Cardiac septum (tissue), 1 donor: ENCODE measurements around the gene GPR146. TPM values are rescaled to one million over a fixed set of nuclear protein-coding genes. Genes with fewer than 3 reads are reported as not detected.
A peak's percentile ranks its signal among the peaks of the same experiment; 100 is the strongest.
"Not testable (repeated sequence)": the region's sequence is repeated elsewhere in the genome, so short reads cannot be mapped to it uniquely, and the experiment has no call there.

Experiments used
- DNase-seq: peaks from one replicate; pipeline ENCODE4 v3.0.0-alpha.2; 2020; ENCODE audit warnings: low spot score
- intact Hi-C: fragments of 100-400 bp; cut with DNase I; formaldehyde crosslinking; loops from one replicate; pipeline ENCODE4 v1.14.0; 2022
- total RNA-seq: library from RNA; stranded (reverse); fragmentation: NEBNext Ultra II Directional; extraction: Animal tissue kit (Norgen Biotek cat#: 25700); gene quantifications from one replicate; pipeline ENCODE4 v1.2.1, GENCODE V29; 2021
- donor health status: DM: no; HTN: no; CAD: no.

GPR146 gene
- total RNA-seq, 1 donor from 2014 or later, result 12.6 TPM

DNA sequence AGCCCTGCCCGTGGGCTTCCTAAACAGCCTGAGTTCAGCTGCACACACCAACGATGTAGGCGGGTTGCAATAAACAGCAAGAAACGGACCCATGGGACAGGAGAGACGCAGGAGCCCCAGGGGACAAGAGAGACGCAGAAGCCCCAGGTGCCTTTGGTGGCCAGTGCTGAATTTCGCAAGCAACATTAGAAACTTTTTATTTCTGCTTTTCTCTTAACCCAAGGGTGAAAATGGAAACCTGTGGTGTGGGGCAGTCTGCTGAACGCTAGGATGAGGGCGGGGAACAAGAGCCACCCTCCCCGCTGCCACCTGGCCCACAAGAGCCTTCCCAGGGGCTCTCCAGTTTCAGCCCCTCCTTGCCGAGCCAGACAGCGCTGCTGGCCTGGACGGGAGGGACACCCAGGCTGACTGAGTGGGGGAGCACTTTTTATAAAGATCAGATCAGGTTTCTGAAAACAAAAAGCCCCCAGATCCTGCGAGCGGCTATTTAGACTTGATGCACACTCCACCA is 20.0 kb upstream of the GPR146 start:
- intact Hi-C loops, result no loop called here
- no peak for DNase-seq

DNA sequence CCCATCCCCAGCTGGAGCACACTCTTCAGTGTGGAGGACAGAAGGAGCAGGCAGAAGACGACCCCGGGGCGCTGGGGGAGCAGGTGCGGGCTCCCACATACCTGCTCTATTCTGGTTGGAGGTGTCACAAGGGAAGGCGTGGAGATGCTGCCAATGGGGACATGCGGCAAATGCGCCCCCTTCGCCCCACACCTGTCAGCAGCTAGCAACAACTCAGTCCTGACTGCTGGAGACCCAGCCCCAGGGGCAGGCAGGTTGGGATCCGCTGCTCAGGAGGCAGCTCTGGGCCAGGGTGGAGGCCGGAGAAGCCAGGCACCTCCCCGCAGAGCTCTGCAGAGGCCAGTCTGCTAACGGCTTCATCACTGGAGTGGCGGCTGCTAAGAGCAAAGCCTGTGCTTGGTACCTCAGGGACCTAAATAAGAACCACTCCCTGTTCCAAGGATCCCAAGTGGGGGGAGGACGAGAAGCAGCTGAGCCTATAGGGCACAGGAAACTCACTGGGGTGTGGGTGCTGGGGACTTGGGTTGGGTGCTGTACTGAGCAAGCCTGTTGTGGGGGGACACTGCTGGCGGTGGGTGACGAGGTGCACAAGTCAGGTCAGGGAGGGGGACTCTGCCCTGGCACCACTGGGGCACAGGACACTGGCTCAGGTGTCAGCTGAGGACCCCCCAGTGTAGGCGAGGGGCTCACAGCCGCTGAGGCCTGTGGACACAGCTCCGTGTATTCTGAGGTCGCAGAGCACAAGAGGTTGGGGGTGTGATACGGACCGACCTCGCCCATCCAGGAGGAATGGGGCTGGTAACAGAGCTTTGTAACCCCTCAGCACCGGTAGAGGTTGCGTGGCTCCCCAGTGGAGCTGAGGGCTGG is 19.2 kb upstream of the GPR146 start:
- intact Hi-C loops, result loop anchor here (5.0 kb wide), 1 partner anchor 37 kb away; no protein-coding TSS in a partner anchor
- no peak for DNase-seq

- intact Hi-C loops, result loop anchor here (5.0 kb wide), 1 partner anchor 36 kb away; no protein-coding TSS in a partner anchor
- DNase-seq, result no peak
Observed at GRCh38 chr7:1025743-1026581, 18.4 kb upstream of the GPR146 start.

DNA sequence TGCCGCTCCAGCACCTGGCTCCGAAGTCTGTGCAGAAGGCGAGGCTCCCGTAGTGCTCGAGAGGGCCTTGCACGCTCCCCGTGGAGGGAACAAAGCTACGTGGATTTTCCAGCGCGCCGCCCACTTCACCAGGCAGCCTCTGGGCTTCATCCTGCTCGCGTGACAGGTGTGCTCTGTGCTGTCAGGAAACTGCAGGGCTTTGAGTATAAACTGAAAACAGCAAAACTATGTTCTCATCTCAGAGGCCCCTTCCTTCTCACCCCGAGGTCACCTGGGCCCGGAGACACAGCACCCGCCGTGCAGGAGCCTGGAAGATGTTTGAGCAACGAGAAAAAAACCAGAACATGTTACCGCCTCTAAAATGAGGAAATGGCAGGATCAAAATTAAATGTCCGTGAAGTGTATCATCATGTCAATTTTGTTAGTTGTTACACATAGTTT is 17.6 kb upstream of the GPR146 start:
- intact Hi-C loops, result loop anchor here (5.0 kb wide), 1 partner anchor 36 kb away; no protein-coding TSS in a partner anchor

GRCh38 chr7:1027242-1028043 is 16.9 kb upstream of the GPR146 start:
- intact Hi-C loops, result loop anchor here (5.0 kb wide), 1 partner anchor 35 kb away; no protein-coding TSS in a partner anchor
- DNase-seq, result no peak

More for the DNA sequence above, 17.6 kb upstream of the GPR146 start:
- DNase-seq, result no peak

- intact Hi-C loops, result loop anchor here (5.0 kb wide), 1 partner anchor 34 kb away; no protein-coding TSS in a partner anchor
- peak; percentile 93 for DNase-seq
Observed at GRCh38 chr7:1028044-1028770, 16.1 kb upstream of the GPR146 start.

GRCh38 chr7:1028775-1029636 is 15.3 kb upstream of the GPR146 start:
- intact Hi-C loops, result loop anchor here (1.0 to 5.0 kb wide), 2 partner anchors 15 to 33 kb away; partner anchors contain the start of gene GPR146

GRCh38 chr7:1029637-1030443 is 14.5 kb upstream of the GPR146 start:
- intact Hi-C loops, result loop anchor here (1.0 to 5.0 kb wide), 2 partner anchors 14 to 32 kb away; partner anchors contain the start of gene GPR146

More at GRCh38 chr7:1028775-1029636, 15.3 kb upstream of the GPR146 start:
- peak; percentile 91 for DNase-seq

GRCh38 chr7:1030444-1031070 is 13.8 kb upstream of the GPR146 start:
- intact Hi-C loops, result no loop called here
- no peak for DNase-seq

More at GRCh38 chr7:1029637-1030443, 14.5 kb upstream of the GPR146 start:
- no peak for DNase-seq

DNA sequence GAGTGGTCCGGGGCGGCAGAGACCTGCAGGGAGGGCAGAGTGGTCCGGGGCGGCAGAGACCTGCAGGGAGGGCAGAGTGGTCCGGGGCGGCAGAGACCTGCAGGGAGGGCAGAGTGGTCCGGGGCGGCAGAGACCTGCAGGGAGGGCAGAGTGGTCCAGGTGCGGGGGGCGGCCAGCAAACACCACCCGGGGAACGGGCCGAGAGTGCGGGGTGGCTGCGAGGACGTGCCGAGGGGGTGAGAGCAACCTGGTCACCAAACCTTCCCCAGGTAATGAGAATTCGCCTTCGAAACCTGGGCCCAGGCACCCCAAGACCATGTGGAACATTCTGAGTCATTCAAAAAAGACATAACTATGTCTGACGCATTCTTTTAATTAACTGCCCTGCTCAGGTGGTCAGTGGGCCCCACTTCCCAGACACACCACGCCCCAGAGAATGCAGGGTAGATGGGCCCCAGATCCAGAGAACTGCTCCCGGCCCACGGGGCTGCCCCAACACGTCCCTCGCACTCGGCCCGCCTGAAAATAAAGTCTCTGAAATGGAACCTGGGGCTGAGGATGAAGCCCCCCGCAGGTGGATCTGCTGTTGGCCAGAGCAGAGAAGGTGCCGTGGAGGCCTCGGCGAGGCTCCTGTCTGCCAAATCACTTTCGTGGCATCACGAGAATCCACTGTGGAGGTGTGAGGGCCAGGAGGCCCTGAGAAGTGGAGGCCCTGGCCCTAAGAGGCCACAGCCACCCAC is 12.5 kb upstream of the GPR146 start:
- no peak for DNase-seq
- intact Hi-C loops, result no loop called here

GRCh38 chr7:1032536-1033181 is 11.7 kb upstream of the GPR146 start:
- DNase-seq, result no peak
- intact Hi-C loops, result no loop called here

- no peak for DNase-seq
- intact Hi-C loops, result no loop called here
Observed at GRCh38 chr7:1033546-1034145, 10.7 kb upstream of the GPR146 start.

- DNase-seq, intact Hi-C loops: not testable (repeated sequence)
Observed at GRCh38 chr7:1034769-1035168, 9.6 kb upstream of the GPR146 start.

- intact Hi-C loops, DNase-seq: not testable (repeated sequence)
Observed at GRCh38 chr7:1036164-1036928, 8.0 kb upstream of the GPR146 start.
